K562 (cell line): ENCODE results near the gene PTBP3. TPM values are rescaled to one million over a fixed set of nuclear protein-coding genes. Genes with fewer than 3 reads are reported as not detected.

ENCODE experiments used
- ATAC-seq: fragments of 200-7000 bp; cut with Tn5 transposase; 3 replicates; pipeline ENCODE4 v1.9.1; 2020; ENCODE audit warnings: moderate library complexity
- BruUV-seq: library from RNA; stranded (reverse); fragments of 400-500 nt; replicated peaks from 2 replicates; lab custom pipeline; 2021; lab: Mats Ljungman, UMichigan
- CTCF ChIA-PET: fragments of 300-600 bp; formaldehyde crosslinking; extraction: SDS; loops from one replicate; lab custom pipeline; 2021; ENCODE audit warnings: low intra/inter-chr PET ratio; lab: Yijun Ruan, JAX
- POLR2A ChIA-PET: fragments of 300-600, 350-650 bp; sonication (Branson Sonifier 250); formaldehyde crosslinking; extraction: SDS; loops from one replicate; lab custom pipeline; 2021; ENCODE audit warnings: antibody characterized with exemption, inconsistent platforms; lab: Yijun Ruan, JAX
- DNase-seq, 4 experiments: peaks; one replicate each; pipeline versions ENCODE4 v3.0.0 to v3.0.0-alpha.2; 2011 to 2018; ENCODE audit warnings: low spot score in 3 of 4, mixed read lengths in 3 of 4; ENCODE audit errors: extremely low read depth in 1 of 4
- FAIRE-seq: peaks from 2 replicates; lab custom pipeline; 2011; peaks lifted over from hg19 to GRCh38; lab: Jason Lieb, UNC
- H2AFZ ChIP-seq: 2 replicates; pipeline ENCODE4 v1.6.0; 2011; ENCODE audit warnings: low read depth, low read length, control low read depth, inconsistent platforms
- H3K27ac ChIP-seq: fragments of 200-600 bp; 3 replicates; pipeline ENCODE4 v1.8.0; 2011; ENCODE audit warnings: low read depth, mild to moderate bottlenecking, control low read depth, inconsistent platforms, low read length, moderate library complexity, mixed read lengths; ENCODE audit errors: extremely low read depth
- H3K27me3 ChIP-seq, 2 experiments: fragments of 300-600 bp in 1 of 2; 2 replicates in 1 of 2; 3 replicates in 1 of 2; pipeline versions ENCODE4 v1.6.0 to v1.8.0; 2011; ENCODE audit warnings: inconsistent platforms in 2 of 2, low read length in 2 of 2, mild to moderate bottlenecking in 1 of 2, mixed read lengths in 1 of 2, moderate library complexity in 1 of 2; ENCODE audit not compliant: control insufficient read depth in 2 of 2, insufficient read depth in 2 of 2
- H3K36me3 ChIP-seq: fragments of 300-600 bp; 3 replicates; pipeline ENCODE4 v1.8.0; 2011; ENCODE audit warnings: mild to moderate bottlenecking, low read length, inconsistent platforms; ENCODE audit not compliant: control insufficient read depth, insufficient read depth
- H3K4me1 ChIP-seq, 2 experiments: fragments of 200-600 bp in 1 of 2; replicated peaks in 1 of 2; 2 replicates in 1 of 2; 3 replicates in 1 of 2; pipeline versions ENCODE4 v1.5.1 to v1.8.0; 2011; ENCODE audit warnings: inconsistent platforms in 2 of 2, low read length in 2 of 2, mild to moderate bottlenecking in 1 of 2, mixed read lengths in 1 of 2, moderate library complexity in 1 of 2; ENCODE audit not compliant: control insufficient read depth in 2 of 2, insufficient read depth in 2 of 2
- H3K4me2 ChIP-seq: 2 replicates; pipeline ENCODE4 v1.6.1; 2011; ENCODE audit warnings: low read length, control low read depth, inconsistent platforms, mixed read lengths; ENCODE audit not compliant: insufficient read depth
- H3K4me3 ChIP-seq: fragments of 200-600 bp; sonication (generic), shearing (Covaris generic); 2 replicates; pipeline ENCODE4 v1.5.1; 2016; ENCODE audit warnings: control low read depth, inconsistent platforms
- H3K79me2 ChIP-seq: fragments of 200-600 bp; 3 replicates; pipeline ENCODE4 v1.8.0; 2011; ENCODE audit warnings: low read length, inconsistent platforms; ENCODE audit not compliant: control insufficient read depth, insufficient read depth
- H3K9ac ChIP-seq, 2 experiments: 2 replicates each; pipeline versions ENCODE4 v1.6.0 to v1.6.1; 2011; ENCODE audit warnings: low read depth in 2 of 2, low read length in 2 of 2, control low read depth in 1 of 2, inconsistent platforms in 1 of 2, mild to moderate bottlenecking in 1 of 2, mixed read lengths in 1 of 2; ENCODE audit not compliant: insufficient read depth in 1 of 2
- H3K9me1 ChIP-seq: one replicate; pipeline ENCODE4 v1.6.0; 2011; ENCODE audit warnings: inconsistent platforms, mild to moderate bottlenecking, low read length, moderate library complexity; ENCODE audit not compliant: control insufficient read depth, insufficient read depth
- H3K9me3 ChIP-seq: replicated peaks from 2 replicates; pipeline ENCODE4 v1.5.1; 2011; ENCODE audit warnings: low read depth, low read length, inconsistent platforms; ENCODE audit not compliant: control insufficient read depth, insufficient read depth
- H4K20me1 ChIP-seq: replicated peaks from 2 replicates; pipeline ENCODE4 v1.6.1; 2011; ENCODE audit warnings: low read length, inconsistent platforms, mixed read lengths; ENCODE audit not compliant: control insufficient read depth, insufficient read depth
- CEBPB ChIP-seq: fragments of 450-650 bp; IDR thresholded peaks from 2 replicates; pipeline ENCODE4 v1.6.1; 2016; ENCODE audit warnings: missing genetic modification characterization, missing compliant biosample characterization
- CXXC5 ChIP-seq: fragments of 250-450 bp; sonication (Bioruptor Pico); IDR thresholded peaks from 2 replicates; pipeline ENCODE4 v1.8.0; 2022; ENCODE audit warnings: inconsistent platforms, mild to moderate bottlenecking, moderate library complexity
- SIN3A ChIP-seq, 2 experiments: fragments of 150-350 bp in 1 of 2; IDR thresholded peaks; 2 replicates each; pipeline ENCODE4 v1.6.1; 2011 to 2016; ENCODE audit warnings: borderline replicate concordance in 2 of 2, low read depth in 2 of 2, low read length in 2 of 2, mild to moderate bottlenecking in 2 of 2, moderate library complexity in 2 of 2; ENCODE audit not compliant: control insufficient read depth in 1 of 2
- SREBF1 ChIP-seq: fragments of 150-350 bp; IDR thresholded peaks from 2 replicates; pipeline ENCODE4 v1.6.1; 2014; ENCODE audit warnings: antibody characterized with exemption, low read depth, low read length, borderline replicate concordance
- TAF9B ChIP-seq: fragments of 450-650 bp; IDR thresholded peaks from 2 replicates; pipeline ENCODE4 v1.6.1; 2018; ENCODE audit warnings: mild to moderate bottlenecking; ENCODE audit not compliant: partially characterized antibody
- TCF3 ChIP-seq: sonication (generic); formaldehyde crosslinking; IDR thresholded peaks from 2 replicates; pipeline ENCODE4 v1.4.0; 2020; ENCODE audit warnings: mild to moderate bottlenecking, missing genetic modification reagents
- TCF7L2 ChIP-seq: fragments of 150-350 bp; IDR thresholded peaks from 2 replicates; pipeline ENCODE4 v1.6.1; 2016; ENCODE audit warnings: low read depth, mild to moderate bottlenecking, low read length, moderate library complexity
- XRCC3 ChIP-seq: fragments of 450-650 bp; IDR thresholded peaks from 2 replicates; pipeline ENCODE4 v1.6.1; 2017; ENCODE audit warnings: mild to moderate bottlenecking, moderate library complexity
- WGBS: fragments of 100-300 bp; shearing (Covaris generic); methylation state at CpG from one replicate; pipeline ENCODE4 v1.1.6; 2016; ENCODE audit warnings: low coverage, mixed read lengths; ENCODE audit not compliant: insufficient coverage; ENCODE audit errors: missing lambda C conversion rate; 5-methylcytosine and 5-hydroxymethylcytosine counted together
- in situ Hi-C: fragments of 300-500 bp; cut with MboI; formaldehyde crosslinking; loops from 4 replicates; pipeline ENCODE4 v1.15.0; 2018; ENCODE audit warnings: inconsistent platforms, mixed read lengths
- intact Hi-C: fragments of 100-400 bp; cut with micrococcal nuclease; formaldehyde crosslinking; loops from 2 replicates; pipeline ENCODE4 v1.14.2; 2022
- polyA plus RNA-seq, 8 experiments: library from polyadenylated mRNA; depleted of rRNA in 4 of 8; stranded (reverse) in 5 of 8; unstranded in 3 of 8; fragments of >200 nt; fragmentation: Nextera tagmentation in 2 of 8; fragmentation: Illumina TruSeq in 1 of 8; extraction: Ambion mirVana in 2 of 8; extraction: Trizol in 1 of 8; gene quantifications; 2 replicates each; pipeline versions ENCODE4 v1.2.1 to v1.2.3, GENCODE V29; 2011 to 2014; ENCODE audit warnings: inconsistent platforms in 1 of 8, missing spikeins in 1 of 8
- total RNA-seq, 7 experiments: library from RNA; depleted of rRNA in 6 of 7; stranded (reverse); fragments of >200 nt in 6 of 7; fragmentation: Illumina TruSeq in 2 of 7; extraction: Trizol in 2 of 7; gene quantifications; 2 replicates each; pipeline versions ENCODE4 v1.2.1 to v1.2.3, GENCODE V29; 2011 to 2021; ENCODE audit warnings: low replicate concordance in 1 of 7
- TF ChIP-seq, protein P1 (sequence below): fragments of 450-650 bp; IDR thresholded peaks from 2 replicates; pipeline ENCODE4 v1.6.1; 2017; ENCODE audit warnings: mild to moderate bottlenecking, moderate library complexity
- TF ChIP-seq, protein P2 (sequence below): fragments of 250-450 bp; sonication (Bioruptor Pico); IDR thresholded peaks from 2 replicates; pipeline ENCODE4 v1.4.0; 2020; ENCODE audit warnings: mild to moderate bottlenecking, moderate library complexity, borderline replicate concordance
- TF ChIP-seq, protein P3 (sequence below): fragments of 450-650 bp; IDR thresholded peaks from 2 replicates; pipeline ENCODE4 v1.6.1; 2018; ENCODE audit not compliant: partially characterized antibody
- TF ChIP-seq, protein P4 (sequence below): fragments of 250-450 bp; sonication (Bioruptor Pico); IDR thresholded peaks from 2 replicates; pipeline ENCODE4 v1.5.0; 2020; ENCODE audit warnings: mild to moderate bottlenecking

PTBP3 gene
- total and polyA plus RNA-seq, 9 of the 15 experiments (the other 6 are each of a cell fraction or from before 2014, with no cell fraction given), result 22.4 to 132 (median 68.0) TPM

DNA sequence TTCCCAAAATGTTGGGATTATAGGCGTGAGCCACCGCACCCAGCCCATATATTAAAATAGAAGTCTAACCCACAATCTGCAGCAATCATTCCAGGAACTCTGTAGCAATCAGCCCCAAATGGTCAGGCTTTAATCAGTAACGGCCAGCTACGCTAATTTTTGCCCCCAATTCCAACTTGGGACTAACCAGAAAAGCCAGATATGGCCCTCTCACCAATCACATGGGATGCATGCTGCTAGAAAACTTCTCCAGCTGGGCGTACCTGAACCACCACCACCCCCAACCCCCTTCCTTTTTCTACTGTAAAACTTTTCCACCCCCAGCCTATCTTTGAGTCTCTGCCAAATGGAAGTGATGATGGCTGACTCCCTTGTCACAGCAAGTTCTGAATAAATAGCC is 162.5 kb downstream of the PTBP3 start:
- peaks cover 40 to 63% of the 10 kb centered on the region in 2 experiments for H3K4me1 ChIP-seq
- ChIA-PET POLR2A (interaction anchor here (0.6 to 2.5 kb wide), 7 partner anchors 8 to 1171 kb away, joined by 3 to 14 read pairs (median 3); no protein-coding TSS in a partner anchor), CTCF (no interaction called here)
- WGBS, result 2% methylated on average over 5 of the region's 5 CpGs
- H3K36me3 ChIP-seq, result peaks cover 71% of the 10 kb centered on the region
- H3K9ac ChIP-seq, result peak overlapping the region in 1 of 2 experiments; percentile 98; a peak in 3 of 4 replicates
- intact Hi-C loops (loop anchor here (2.0 to 5.0 kb wide), 4 partner anchors 51 to 162 kb away; partner anchors contain the start of gene PTBP3), in situ Hi-C loops (no loop called here)
- peak overlapping the region; percentile 99 for H3K27ac ChIP-seq
- H4K20me1 ChIP-seq, result peaks cover 13% of the 10 kb centered on the region; the same call in 1 of the 2 replicates
- no TSS peak for BruUV-seq
- H3K27me3 ChIP-seq, result no peaks in the 10 kb centered on the region
- no peaks in the 10 kb centered on the region for H3K9me1 ChIP-seq
- no peak overlapping the region; the same call in 1 of the 2 replicates for H2AFZ ChIP-seq
- ATAC-seq (peak; percentile 3; the same call in 2 of the 3 replicates), DNase-seq (peak in 2 of 4 experiments; percentile 72 to 89), FAIRE-seq (peak; percentile 71)
- H3K4me2 ChIP-seq, result peak overlapping the region; percentile 99
- H3K79me2 ChIP-seq, result peaks cover 95% of the 10 kb centered on the region
- H3K9me3 ChIP-seq, result no peaks in the 10 kb centered on the region
- H3K4me3 ChIP-seq, result peak overlapping the region; percentile 60
- TF ChIP-seq, protein P1, sequence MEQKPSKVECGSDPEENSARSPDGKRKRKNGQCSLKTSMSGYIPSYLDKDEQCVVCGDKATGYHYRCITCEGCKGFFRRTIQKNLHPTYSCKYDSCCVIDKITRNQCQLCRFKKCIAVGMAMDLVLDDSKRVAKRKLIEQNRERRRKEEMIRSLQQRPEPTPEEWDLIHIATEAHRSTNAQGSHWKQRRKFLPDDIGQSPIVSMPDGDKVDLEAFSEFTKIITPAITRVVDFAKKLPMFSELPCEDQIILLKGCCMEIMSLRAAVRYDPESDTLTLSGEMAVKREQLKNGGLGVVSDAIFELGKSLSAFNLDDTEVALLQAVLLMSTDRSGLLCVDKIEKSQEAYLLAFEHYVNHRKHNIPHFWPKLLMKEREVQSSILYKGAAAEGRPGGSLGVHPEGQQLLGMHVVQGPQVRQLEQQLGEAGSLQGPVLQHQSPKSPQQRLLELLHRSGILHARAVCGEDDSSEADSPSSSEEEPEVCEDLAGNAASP, result no peak
- TF ChIP-seq TCF7L2 (no peak), TAF9B (no peak), SIN3A (IDR thresholded peaks at IDR 0.05; ENCODE audit: borderline replicate concordance in 2 of 2, control insufficient read depth in 1 of 2, low read depth in 2 of 2, low read length in 2 of 2) (0 out of 4 replicates have a peak, but pooled peaks of 1 of the 2 experiments have one; percentile 22), XRCC3 (no peak), TCF3 (CRISPR knock-in tag) (peak; percentile 88), SREBF1 (no peak), CXXC5 (peak; percentile 78), CEBPB (tag) (peak; percentile 68)
- TF ChIP-seq, protein P2, sequence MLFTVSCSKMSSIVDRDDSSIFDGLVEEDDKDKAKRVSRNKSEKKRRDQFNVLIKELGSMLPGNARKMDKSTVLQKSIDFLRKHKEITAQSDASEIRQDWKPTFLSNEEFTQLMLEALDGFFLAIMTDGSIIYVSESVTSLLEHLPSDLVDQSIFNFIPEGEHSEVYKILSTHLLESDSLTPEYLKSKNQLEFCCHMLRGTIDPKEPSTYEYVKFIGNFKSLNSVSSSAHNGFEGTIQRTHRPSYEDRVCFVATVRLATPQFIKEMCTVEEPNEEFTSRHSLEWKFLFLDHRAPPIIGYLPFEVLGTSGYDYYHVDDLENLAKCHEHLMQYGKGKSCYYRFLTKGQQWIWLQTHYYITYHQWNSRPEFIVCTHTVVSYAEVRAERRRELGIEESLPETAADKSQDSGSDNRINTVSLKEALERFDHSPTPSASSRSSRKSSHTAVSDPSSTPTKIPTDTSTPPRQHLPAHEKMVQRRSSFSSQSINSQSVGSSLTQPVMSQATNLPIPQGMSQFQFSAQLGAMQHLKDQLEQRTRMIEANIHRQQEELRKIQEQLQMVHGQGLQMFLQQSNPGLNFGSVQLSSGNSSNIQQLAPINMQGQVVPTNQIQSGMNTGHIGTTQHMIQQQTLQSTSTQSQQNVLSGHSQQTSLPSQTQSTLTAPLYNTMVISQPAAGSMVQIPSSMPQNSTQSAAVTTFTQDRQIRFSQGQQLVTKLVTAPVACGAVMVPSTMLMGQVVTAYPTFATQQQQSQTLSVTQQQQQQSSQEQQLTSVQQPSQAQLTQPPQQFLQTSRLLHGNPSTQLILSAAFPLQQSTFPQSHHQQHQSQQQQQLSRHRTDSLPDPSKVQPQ (CRISPR knock-in tag), result no peak
- TF ChIP-seq, protein P3, sequence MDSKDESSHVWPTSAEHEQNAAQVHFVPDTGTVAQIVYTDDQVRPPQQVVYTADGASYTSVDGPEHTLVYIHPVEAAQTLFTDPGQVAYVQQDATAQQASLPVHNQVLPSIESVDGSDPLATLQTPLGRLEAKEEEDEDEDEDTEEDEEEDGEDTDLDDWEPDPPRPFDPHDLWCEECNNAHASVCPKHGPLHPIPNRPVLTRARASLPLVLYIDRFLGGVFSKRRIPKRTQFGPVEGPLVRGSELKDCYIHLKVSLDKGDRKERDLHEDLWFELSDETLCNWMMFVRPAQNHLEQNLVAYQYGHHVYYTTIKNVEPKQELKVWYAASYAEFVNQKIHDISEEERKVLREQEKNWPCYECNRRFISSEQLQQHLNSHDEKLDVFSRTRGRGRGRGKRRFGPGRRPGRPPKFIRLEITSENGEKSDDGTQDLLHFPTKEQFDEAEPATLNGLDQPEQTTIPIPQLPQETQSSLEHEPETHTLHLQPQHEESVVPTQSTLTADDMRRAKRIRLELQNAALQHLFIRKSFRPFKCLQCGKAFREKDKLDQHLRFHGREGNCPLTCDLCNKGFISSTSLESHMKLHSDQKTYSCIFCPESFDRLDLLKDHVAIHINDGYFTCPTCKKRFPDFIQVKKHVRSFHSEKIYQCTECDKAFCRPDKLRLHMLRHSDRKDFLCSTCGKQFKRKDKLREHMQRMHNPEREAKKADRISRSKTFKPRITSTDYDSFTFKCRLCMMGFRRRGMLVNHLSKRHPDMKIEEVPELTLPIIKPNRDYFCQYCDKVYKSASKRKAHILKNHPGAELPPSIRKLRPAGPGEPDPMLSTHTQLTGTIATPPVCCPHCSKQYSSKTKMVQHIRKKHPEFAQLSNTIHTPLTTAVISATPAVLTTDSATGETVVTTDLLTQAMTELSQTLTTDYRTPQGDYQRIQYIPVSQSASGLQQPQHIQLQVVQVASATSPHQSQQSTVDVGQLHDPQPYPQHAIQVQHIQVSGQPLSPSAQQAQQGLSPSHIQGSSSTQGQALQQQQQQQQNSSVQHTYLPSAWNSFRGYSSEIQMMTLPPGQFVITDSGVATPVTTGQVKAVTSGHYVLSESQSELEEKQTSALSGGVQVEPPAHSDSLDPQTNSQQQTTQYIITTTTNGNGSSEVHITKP, result peak; percentile 27
- TF ChIP-seq, protein P4, sequence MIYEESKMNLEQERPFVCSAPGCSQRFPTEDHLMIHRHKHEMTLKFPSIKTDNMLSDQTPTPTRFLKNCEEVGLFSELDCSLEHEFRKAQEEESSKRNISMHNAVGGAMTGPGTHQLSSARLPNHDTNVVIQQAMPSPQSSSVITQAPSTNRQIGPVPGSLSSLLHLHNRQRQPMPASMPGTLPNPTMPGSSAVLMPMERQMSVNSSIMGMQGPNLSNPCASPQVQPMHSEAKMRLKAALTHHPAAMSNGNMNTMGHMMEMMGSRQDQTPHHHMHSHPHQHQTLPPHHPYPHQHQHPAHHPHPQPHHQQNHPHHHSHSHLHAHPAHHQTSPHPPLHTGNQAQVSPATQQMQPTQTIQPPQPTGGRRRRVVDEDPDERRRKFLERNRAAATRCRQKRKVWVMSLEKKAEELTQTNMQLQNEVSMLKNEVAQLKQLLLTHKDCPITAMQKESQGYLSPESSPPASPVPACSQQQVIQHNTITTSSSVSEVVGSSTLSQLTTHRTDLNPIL (CRISPR knock-in tag), result no peak
